Parathyroid adenoma (tissue), 2 donors: ENCODE measurements around the gene MAPK11.

ENCODE experiments used
- H2AFZ ChIP-seq: fragments of 300-600 bp; sonication (generic); one replicate; pipeline ENCODE4 v1.7.0; 2017; ENCODE audit warnings: antibody characterized with exemption, mild to moderate bottlenecking
- H3K27ac ChIP-seq: fragments of 300-600 bp; sonication (generic); one replicate; pipeline ENCODE4 v1.7.0; 2017
- H3K27me3 ChIP-seq: fragments of 300-600 bp; sonication (generic); one replicate; pipeline ENCODE4 v1.7.0; 2017; ENCODE audit warnings: low read length; ENCODE audit not compliant: control insufficient read depth, insufficient read depth
- H3K36me3 ChIP-seq: fragments of 300-600 bp; sonication (generic); one replicate; pipeline ENCODE4 v1.7.0; 2017; ENCODE audit warnings: low read length; ENCODE audit not compliant: control insufficient read depth, insufficient read depth
- H3K4me1 ChIP-seq: fragments of 300-600 bp; sonication (generic); one replicate; pipeline ENCODE4 v1.7.0; 2017; ENCODE audit warnings: control low read depth
- H3K4me2 ChIP-seq: fragments of 300-600 bp; sonication (generic); one replicate; pipeline ENCODE4 v1.7.0; 2017; ENCODE audit warnings: low read length
- H3K4me3 ChIP-seq: fragments of 300-600 bp; sonication (generic); one replicate; pipeline ENCODE4 v1.7.0; 2017; ENCODE audit warnings: low read depth, low read length
- H3K79me2 ChIP-seq: fragments of 300-600 bp; sonication (generic); one replicate; pipeline ENCODE4 v1.7.0; 2017; ENCODE audit warnings: control low read depth
- H3K9ac ChIP-seq: fragments of 300-600 bp; sonication (generic); one replicate; pipeline ENCODE4 v1.7.0; 2017; ENCODE audit warnings: mild to moderate bottlenecking
- H3K9me3 ChIP-seq: fragments of 300-600 bp; sonication (generic); one replicate; pipeline ENCODE4 v1.7.0; 2017; ENCODE audit warnings: low read length; ENCODE audit not compliant: control insufficient read depth
- CTCF ChIP-seq: fragments of 300-600 bp; sonication (generic); IDR thresholded peaks from one replicate; pipeline ENCODE4 v1.7.0; 2017; ENCODE audit warnings: antibody characterized with exemption, mild to moderate bottlenecking
- donor health status: primary hyperparathyroidism.

The MAPK11 gene

DNA sequence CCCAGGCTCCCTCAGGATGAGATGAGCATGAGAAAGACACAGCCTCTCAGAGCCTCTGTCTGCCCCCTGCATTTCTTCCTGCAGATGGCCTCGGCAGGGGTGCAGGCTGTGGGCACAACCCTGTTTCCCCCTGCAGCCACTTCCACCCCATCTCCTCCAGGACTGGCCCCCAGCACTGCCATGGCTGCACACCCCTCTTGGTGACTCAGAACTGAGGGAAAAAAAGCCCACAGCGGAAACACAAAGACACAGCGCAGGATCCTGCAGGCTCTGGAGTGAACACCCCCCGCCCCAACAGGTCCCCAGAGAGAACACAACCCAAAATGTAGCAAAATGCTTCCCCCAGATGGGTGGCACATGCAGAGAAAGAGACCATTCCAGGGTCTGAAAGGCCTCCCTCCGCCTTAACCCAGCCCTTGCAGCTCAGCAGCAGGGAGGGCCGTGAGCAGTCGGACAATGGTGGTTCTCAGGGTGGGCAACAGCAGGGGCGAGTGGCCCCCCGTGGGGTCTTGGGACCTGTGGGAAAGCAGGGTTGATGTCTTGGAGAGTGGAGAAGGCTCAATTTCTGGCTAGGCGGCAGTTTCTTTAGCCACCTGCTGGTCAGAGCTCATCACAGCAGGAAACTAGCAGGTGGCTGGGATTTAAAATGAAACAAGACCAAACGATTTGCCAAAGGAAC, 33.3 kb downstream of the MAPK11 start:
- Histone ChIP-seq H3K4me3 (no peak overlapping the region), H3K27ac (no peak overlapping the region), H3K27me3 (no peaks in the 10 kb centered on the region), H3K9ac (no peak overlapping the region), H2AFZ (no peak overlapping the region), H3K4me1 (no peaks in the 10 kb centered on the region), H3K36me3 (no peaks in the 10 kb centered on the region), H3K4me2 (no peak overlapping the region), H3K9me3 (no peaks in the 10 kb centered on the region), H3K79me2 (peaks cover 22% of the 10 kb centered on the region)
- TF ChIP-seq CTCF = no peak

DNA sequence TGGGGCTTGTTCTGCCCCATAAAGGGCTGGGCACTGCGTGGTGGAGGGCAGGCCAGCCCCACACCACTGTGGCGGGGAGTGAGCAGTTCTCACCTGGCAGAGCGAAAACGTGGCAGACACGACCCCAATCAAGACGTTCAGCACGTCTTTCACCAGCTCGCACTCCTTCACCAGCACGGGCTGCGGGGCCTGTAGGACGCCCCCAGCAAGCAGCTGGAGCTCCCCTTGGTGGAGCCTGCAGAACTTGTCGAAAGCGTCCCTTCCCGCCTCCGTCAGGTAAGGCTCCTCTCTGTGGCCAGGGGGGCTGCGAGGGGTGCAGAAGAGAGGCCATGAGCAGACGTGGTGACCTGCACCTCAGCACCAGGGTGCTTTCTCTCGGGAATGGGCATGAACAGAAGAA, 37.0 kb downstream of the MAPK11 start:
- Histone ChIP-seq H3K9ac (no peak overlapping the region), H3K79me2 (peaks cover 13% of the 10 kb centered on the region), H2AFZ (no peak overlapping the region), H3K4me1 (no peaks in the 10 kb centered on the region), H3K27me3 (no peaks in the 10 kb centered on the region), H3K27ac (no peak overlapping the region), H3K4me2 (no peak overlapping the region), H3K4me3 (no peak overlapping the region), H3K36me3 (no peaks in the 10 kb centered on the region), H3K9me3 (no peaks in the 10 kb centered on the region)
- TF ChIP-seq CTCF = no peak

- H3K4me2 ChIP-seq = no peak overlapping the region
- no peaks in the 10 kb centered on the region for H3K4me1 ChIP-seq
- H3K79me2 ChIP-seq = peaks cover 13% of the 10 kb centered on the region
- no peak overlapping the region for H3K27ac ChIP-seq
- H3K27me3 ChIP-seq = no peaks in the 10 kb centered on the region
- no peaks in the 10 kb centered on the region for H3K9me3 ChIP-seq
- no peak overlapping the region for H2AFZ ChIP-seq
- H3K9ac ChIP-seq = no peak overlapping the region
- H3K4me3 ChIP-seq = no peak overlapping the region
- no peak for TF ChIP-seq CTCF
- no peaks in the 10 kb centered on the region for H3K36me3 ChIP-seq
These were observed 37.6 kb downstream of the MAPK11 start for GRCh38 chr22:50232481-50233151.

- Histone ChIP-seq H3K79me2 (peaks cover 2% of the 10 kb centered on the region), H3K4me3 (no peak overlapping the region), H3K9ac (no peak overlapping the region), H3K9me3 (no peaks in the 10 kb centered on the region), H2AFZ (no peak overlapping the region), H3K27ac (no peak overlapping the region), H3K4me2 (no peak overlapping the region), H3K27me3 (no peaks in the 10 kb centered on the region), H3K36me3 (no peaks in the 10 kb centered on the region), H3K4me1 (no peaks in the 10 kb centered on the region)
- no peak for TF ChIP-seq CTCF
These were observed 40.8 kb downstream of the MAPK11 start for GRCh38 chr22:50229370-50229769.

- Histone ChIP-seq H3K27ac (no peak overlapping the region), H3K27me3 (no peaks in the 10 kb centered on the region), H3K79me2 (peaks cover 2% of the 10 kb centered on the region), H3K36me3 (no peaks in the 10 kb centered on the region), H3K4me3 (no peak overlapping the region), H3K9me3 (no peaks in the 10 kb centered on the region), H2AFZ (no peak overlapping the region), H3K4me1 (no peaks in the 10 kb centered on the region), H3K9ac (no peak overlapping the region), H3K4me2 (no peak overlapping the region)
- TF ChIP-seq CTCF = no peak
These were observed 41.8 kb downstream of the MAPK11 start for GRCh38 chr22:50228366-50228765.
